AG09309 (cell line): ENCODE results near the gene WBP2NL.
A peak's percentile ranks its signal among the peaks of the same experiment; 100 is the strongest.

Experiments used
- DNase-seq: peaks from one replicate; pipeline ENCODE4 v3.0.0-alpha.2; 2010; ENCODE audit warnings: low read depth
- H3K4me3 ChIP-seq: 2 replicates; pipeline ENCODE4 v1.5.1; 2011; ENCODE audit warnings: mild to moderate bottlenecking, low read depth, low read length, moderate library complexity; ENCODE audit not compliant: control insufficient read depth
- TF ChIP-seq, protein P1 (sequence below): IDR thresholded peaks from 2 replicates; pipeline ENCODE4 v1.5.1; 2011; ENCODE audit warnings: mild to moderate bottlenecking, low read depth, low read length, inconsistent platforms; ENCODE audit not compliant: insufficient read depth, control insufficient read depth; ENCODE audit errors: missing control alignments

The WBP2NL gene

DNA sequence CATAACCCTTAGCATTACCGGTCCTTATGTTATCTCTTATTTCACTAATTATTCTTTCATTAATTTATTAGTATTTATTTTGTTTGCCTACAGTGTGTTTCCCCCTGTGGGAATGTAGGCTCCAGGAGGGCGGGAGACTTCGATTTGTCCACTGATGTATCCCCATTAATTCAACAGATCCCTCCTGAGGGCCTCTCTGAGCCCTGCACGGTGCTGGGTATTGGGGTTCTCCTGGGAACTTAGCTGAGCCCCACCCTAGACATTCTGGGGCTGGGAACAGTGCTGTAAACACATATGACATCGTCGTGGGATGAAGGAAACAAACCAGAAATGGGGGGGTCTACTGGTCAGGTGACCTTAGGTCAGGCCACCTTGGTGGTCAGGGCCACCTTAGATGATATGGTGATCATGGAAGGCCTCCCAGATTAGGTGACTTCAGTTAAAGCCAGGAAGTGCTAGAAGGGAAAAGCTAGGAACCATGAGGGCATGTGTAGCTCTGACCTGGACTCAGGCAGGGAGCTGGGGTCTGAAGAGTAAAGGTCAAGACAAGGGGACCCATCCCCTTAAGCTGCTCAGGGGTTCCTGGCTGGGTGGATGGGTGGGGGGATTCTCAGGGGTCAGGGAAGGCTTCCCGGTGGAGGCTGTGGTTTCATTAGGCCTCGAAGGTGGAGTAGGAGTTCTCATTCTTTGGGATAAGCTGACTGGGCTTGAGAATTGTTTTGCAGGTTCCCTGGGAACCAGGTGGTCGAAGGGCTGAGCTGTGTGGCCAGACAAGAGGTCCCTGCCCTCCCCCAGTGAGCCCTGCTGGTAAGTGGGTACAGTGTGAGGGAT, 76.5 kb downstream of the WBP2NL start:
- peak overlapping the region; percentile 81 for H3K4me3 ChIP-seq
- TF ChIP-seq, protein P1, sequence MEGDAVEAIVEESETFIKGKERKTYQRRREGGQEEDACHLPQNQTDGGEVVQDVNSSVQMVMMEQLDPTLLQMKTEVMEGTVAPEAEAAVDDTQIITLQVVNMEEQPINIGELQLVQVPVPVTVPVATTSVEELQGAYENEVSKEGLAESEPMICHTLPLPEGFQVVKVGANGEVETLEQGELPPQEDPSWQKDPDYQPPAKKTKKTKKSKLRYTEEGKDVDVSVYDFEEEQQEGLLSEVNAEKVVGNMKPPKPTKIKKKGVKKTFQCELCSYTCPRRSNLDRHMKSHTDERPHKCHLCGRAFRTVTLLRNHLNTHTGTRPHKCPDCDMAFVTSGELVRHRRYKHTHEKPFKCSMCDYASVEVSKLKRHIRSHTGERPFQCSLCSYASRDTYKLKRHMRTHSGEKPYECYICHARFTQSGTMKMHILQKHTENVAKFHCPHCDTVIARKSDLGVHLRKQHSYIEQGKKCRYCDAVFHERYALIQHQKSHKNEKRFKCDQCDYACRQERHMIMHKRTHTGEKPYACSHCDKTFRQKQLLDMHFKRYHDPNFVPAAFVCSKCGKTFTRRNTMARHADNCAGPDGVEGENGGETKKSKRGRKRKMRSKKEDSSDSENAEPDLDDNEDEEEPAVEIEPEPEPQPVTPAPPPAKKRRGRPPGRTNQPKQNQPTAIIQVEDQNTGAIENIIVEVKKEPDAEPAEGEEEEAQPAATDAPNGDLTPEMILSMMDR = no peak
- DNase-seq = no peak

GRCh38 chr22:42076764-42077485, 78.3 kb downstream of the WBP2NL start:
- no peak for DNase-seq
- H3K4me3 ChIP-seq = no peak overlapping the region
- TF ChIP-seq, protein P1 = no peak

DNA sequence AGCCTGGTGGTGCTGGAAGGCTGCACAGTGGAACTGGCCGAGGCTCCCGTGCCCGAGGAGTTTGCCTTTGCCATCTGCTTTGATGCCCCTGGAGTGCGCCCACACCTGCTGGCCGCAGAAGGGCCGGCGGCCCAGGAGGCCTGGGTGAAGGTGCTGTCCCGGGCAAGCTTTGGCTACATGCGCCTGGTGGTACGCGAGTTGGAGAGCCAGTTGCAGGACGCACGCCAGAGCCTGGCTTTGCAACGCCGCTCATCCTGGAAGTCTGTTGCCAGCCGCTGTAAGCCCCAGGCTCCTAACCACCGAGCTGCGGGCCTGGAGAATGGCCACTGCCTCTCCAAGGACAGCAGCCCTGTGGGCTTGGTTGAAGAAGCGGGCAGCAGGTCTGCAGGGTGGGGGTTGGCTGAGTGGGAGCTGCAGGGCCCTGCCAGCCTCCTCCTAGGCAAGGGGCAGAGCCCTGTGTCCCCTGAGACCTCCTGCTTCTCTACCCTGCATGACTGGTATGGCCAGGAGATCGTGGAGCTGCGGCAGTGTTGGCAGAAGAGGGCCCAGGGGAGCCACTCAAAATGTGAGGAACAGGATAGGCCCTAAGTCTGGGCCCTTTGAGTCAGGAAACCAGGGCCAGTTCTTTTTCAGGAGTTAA, 79.0 kb downstream of the WBP2NL start:
- no peak for DNase-seq
- no peak overlapping the region for H3K4me3 ChIP-seq
- TF ChIP-seq, protein P1 = no peak
